HCT116 (cell line): ENCODE data around the gene B3GNT4. TPM values are rescaled to one million over a fixed set of nuclear protein-coding genes. Genes with fewer than 3 reads are reported as not detected.

ENCODE experiments used
- ATAC-seq: fragments of 200-7000 bp; cut with Tn5 transposase; 2 replicates; pipeline ENCODE4 v1.9.1; 2020; ENCODE audit warnings: mild to moderate bottlenecking, moderate library complexity
- BruUV-seq: library from RNA; stranded (reverse); fragments of 400-500 nt; replicated peaks from 2 replicates; lab custom pipeline; 2021; lab: Mats Ljungman, UMichigan
- CTCF ChIA-PET: fragments of 300-600 bp; sonication (Branson Sonifier 250); formaldehyde crosslinking; loops from one replicate; lab custom pipeline; 2021; ENCODE audit warnings: antibody characterized with exemption; lab: Charles Lee
- POLR2A ChIA-PET: fragments of 300-600, 350-600 bp; sonication (Branson Sonifier 250); formaldehyde crosslinking; loops from one replicate; lab custom pipeline; 2021; ENCODE audit warnings: antibody characterized with exemption; lab: Charles Lee
- RAD21 ChIA-PET, 2 experiments: fragments of 300-600 bp; sonication (Branson Sonifier 250); formaldehyde crosslinking; loops; one replicate each; lab custom pipeline; 2023; ENCODE audit warnings: low total read pairs in 2 of 2; ENCODE audit not compliant: uncharacterized antibody in 2 of 2, unreplicated experiment in 2 of 2, low non-redundant PET in 1 of 2; lab: Charles Lee
- DNase-seq: peaks from one replicate; pipeline ENCODE4 v3.0.0-alpha.2; 2010; ENCODE audit warnings: low read depth, low spot score
- H2AFZ ChIP-seq: fragments of 200-600 bp; shearing (Covaris generic), sonication (generic); 2 replicates; pipeline ENCODE4 v1.6.1; 2017; ENCODE audit warnings: low read depth, mixed run types, mixed read lengths, antibody characterized with exemption, low read length; ENCODE audit not compliant: poor library complexity, severe bottlenecking
- H3K27ac ChIP-seq: 2 replicates; pipeline ENCODE4 v1.5.1; 2012; ENCODE audit warnings: low read depth, low read length
- H3K27me3 ChIP-seq: fragments of 200-600 bp; sonication (generic); 2 replicates; pipeline ENCODE4 v1.6.1; 2016; ENCODE audit warnings: mixed run types, low read length, mixed read lengths; ENCODE audit not compliant: insufficient read depth
- H3K36me3 ChIP-seq, 2 experiments: fragments of 200-500 bp in 1 of 2; fragments of 200-600 bp in 1 of 2; sonication (Bioruptor generic) in 1 of 2; sonication (generic) in 1 of 2; 2 replicates each; pipeline versions ENCODE4 v1.5.1 to v1.6.1; 2014 to 2016; ENCODE audit warnings: low read length in 2 of 2, inconsistent platforms in 1 of 2, mixed read lengths in 1 of 2, mixed run types in 1 of 2; ENCODE audit not compliant: insufficient read depth in 2 of 2, control insufficient read depth in 1 of 2
- H3K4me1 ChIP-seq, 2 experiments: fragments of 200-600 bp in 1 of 2; sonication (generic) in 1 of 2; 2 replicates each; pipeline versions ENCODE4 v1.5.1 to v1.6.1; 2012 to 2017; ENCODE audit warnings: low read length in 2 of 2, inconsistent platforms in 1 of 2, mild to moderate bottlenecking in 1 of 2, mixed read lengths in 1 of 2, mixed run types in 1 of 2, moderate library complexity in 1 of 2; ENCODE audit not compliant: insufficient read depth in 2 of 2, control insufficient read depth in 1 of 2
- H3K4me2 ChIP-seq: fragments of 200-600 bp; sonication (generic); 2 replicates; pipeline ENCODE4 v1.6.1; 2017; ENCODE audit warnings: mixed run types, low read length, mixed read lengths
- H3K4me3 ChIP-seq, 2 experiments: fragments of 200-600 bp in 1 of 2; sonication (generic) in 1 of 2; replicated peaks in 1 of 2; 2 replicates each; pipeline ENCODE4 v1.5.1; 2011 to 2016; ENCODE audit warnings: low read length in 2 of 2, control low read depth in 1 of 2, low read depth in 1 of 2, mild to moderate bottlenecking in 1 of 2, mixed read lengths in 1 of 2, mixed run types in 1 of 2
- H3K79me2 ChIP-seq: fragments of 200-600 bp; sonication (generic); 2 replicates; pipeline ENCODE4 v1.6.1; 2017; ENCODE audit warnings: mild to moderate bottlenecking, mixed run types, low read length, moderate library complexity, mixed read lengths; ENCODE audit not compliant: insufficient read depth
- H3K9ac ChIP-seq: fragments of 200-600 bp; sonication (generic); 2 replicates; pipeline ENCODE4 v1.6.1; 2016; ENCODE audit warnings: low read length, mixed read lengths
- H3K9me2 ChIP-seq: fragments of 200-600 bp; sonication (generic), shearing (Covaris generic); 2 replicates; pipeline ENCODE4 v1.6.1; 2017; ENCODE audit warnings: mixed run types, mild to moderate bottlenecking, moderate library complexity; ENCODE audit not compliant: insufficient read depth
- H3K9me3 ChIP-seq, 2 experiments: fragments of 200-500 bp in 1 of 2; fragments of 200-600 bp in 1 of 2; sonication (Bioruptor generic) in 1 of 2; sonication (generic) in 1 of 2; 2 replicates each; pipeline ENCODE4 v1.6.1; 2014 to 2017; ENCODE audit warnings: low read length in 2 of 2, mixed read lengths in 2 of 2, inconsistent platforms in 1 of 2, low read depth in 1 of 2, mild to moderate bottlenecking in 1 of 2, mixed run types in 1 of 2, moderate library complexity in 1 of 2; ENCODE audit not compliant: control insufficient read depth in 1 of 2, insufficient read depth in 1 of 2
- H4K20me1 ChIP-seq: fragments of 200-600 bp; sonication (generic), shearing (Covaris generic); 2 replicates; pipeline ENCODE4 v1.6.1; 2017; ENCODE audit warnings: mixed run types, mild to moderate bottlenecking, moderate library complexity; ENCODE audit not compliant: insufficient read depth
- EGR1 ChIP-seq: IDR thresholded peaks from 2 replicates; pipeline ENCODE4 v1.6.1; 2012; ENCODE audit warnings: low read depth
- ELF1 ChIP-seq: IDR thresholded peaks from 2 replicates; pipeline ENCODE4 v1.6.1; 2012; ENCODE audit warnings: low read depth, borderline replicate concordance
- EZH2 ChIP-seq: fragments of 200-600 bp; sonication (generic); IDR thresholded peaks from 2 replicates; pipeline ENCODE4 v1.6.1; 2017; ENCODE audit warnings: antibody characterized with exemption, mixed run types
- EZH2phosphoT487 ChIP-seq: fragments of 200-600 bp; IDR thresholded peaks from 2 replicates; pipeline ENCODE4 v1.6.1; 2018; ENCODE audit warnings: antibody characterized with exemption, borderline replicate concordance
- JUND ChIP-seq: IDR thresholded peaks from 2 replicates; pipeline ENCODE4 v1.6.1; 2012
- POLR2A ChIP-seq: IDR thresholded peaks from 2 replicates; pipeline ENCODE4 v1.7.0; 2011; ENCODE audit warnings: borderline replicate concordance; ENCODE audit not compliant: insufficient read depth, insufficient read length; ENCODE audit errors: extremely low read depth
- POLR2AphosphoS5 ChIP-seq: IDR thresholded peaks from 2 replicates; pipeline ENCODE4 v1.6.1; 2011; ENCODE audit warnings: mild to moderate bottlenecking, low read depth, low read length, moderate library complexity
- RAD21 ChIP-seq: IDR thresholded peaks from 2 replicates; pipeline ENCODE4 v1.6.1; 2012; ENCODE audit warnings: low read depth, mild to moderate bottlenecking
- SP1 ChIP-seq: IDR thresholded peaks from 2 replicates; pipeline ENCODE4 v1.6.1; 2012; ENCODE audit warnings: low read depth
- SRF ChIP-seq: IDR thresholded peaks from 2 replicates; pipeline ENCODE4 v1.6.1; 2012; ENCODE audit warnings: low read depth
- TCF7L2 ChIP-seq: IDR thresholded peaks from 2 replicates; pipeline ENCODE4 v1.7.0; 2011; ENCODE audit warnings: borderline replicate concordance, inconsistent platforms; ENCODE audit not compliant: insufficient read depth, insufficient read length; ENCODE audit errors: extremely low read depth
- YY1 ChIP-seq: IDR thresholded peaks from 2 replicates; pipeline ENCODE4 v1.6.1; 2011; ENCODE audit warnings: low read length, low read depth, moderate library complexity, mild to moderate bottlenecking; ENCODE audit not compliant: insufficient replicate concordance; ENCODE audit errors: extremely low read depth
- ZFX ChIP-seq: fragments of 450-650 bp; IDR thresholded peaks from 2 replicates; pipeline ENCODE4 v1.6.1; 2017
- ZNF274 ChIP-seq: fragments of 200-500 bp; sonication (Bioruptor generic); IDR thresholded peaks from 2 replicates; pipeline ENCODE4 v1.6.1; 2014; ENCODE audit warnings: mild to moderate bottlenecking, low read depth, low read length, inconsistent platforms
- intact Hi-C: fragments of 100-400 bp; cut with micrococcal nuclease; formaldehyde crosslinking; loops from 2 replicates; pipeline ENCODE4 v1.10.0; 2022
- total RNA-seq: library from RNA; stranded (reverse); gene quantifications from one replicate; pipeline ENCODE4 v1.2.1, GENCODE V29; 2021; ENCODE audit not compliant: unreplicated experiment
- TF ChIP-seq, protein P1 (sequence below): IDR thresholded peaks from 2 replicates; pipeline ENCODE4 v1.6.1; 2011; ENCODE audit warnings: mild to moderate bottlenecking, low read length, moderate library complexity; ENCODE audit not compliant: insufficient replicate concordance; ENCODE audit errors: extremely low read depth
- TF ChIP-seq, protein P2 (sequence below): IDR thresholded peaks from 2 replicates; pipeline ENCODE4 v1.6.1; 2012; ENCODE audit warnings: low read depth
- TF ChIP-seq, protein P3 (sequence below): IDR thresholded peaks from 2 replicates; pipeline ENCODE4 v1.6.1; 2012

The B3GNT4 gene
- total RNA-seq, 1 experiment from 2014 or later: 7.1 TPM

DNA sequence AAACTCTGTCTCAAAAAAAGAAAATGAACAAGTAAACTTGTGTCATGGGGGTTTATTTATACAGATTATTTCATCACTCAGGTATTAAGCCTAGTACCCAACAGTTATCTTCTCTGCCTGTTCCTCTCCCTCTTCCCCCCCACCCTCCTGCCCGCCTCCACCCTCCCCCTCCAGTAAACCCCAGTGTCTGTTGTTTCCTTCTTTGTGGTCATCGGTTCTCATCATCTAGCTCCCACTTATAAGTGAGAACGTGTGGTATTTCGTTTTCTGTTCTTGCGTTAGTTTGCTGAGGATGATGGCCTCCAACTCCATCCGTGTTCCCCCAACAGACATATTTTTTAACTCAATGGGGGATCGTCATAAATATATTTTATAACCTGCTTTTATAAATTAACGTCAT is 41.8 kb upstream of the B3GNT4 start (continued):
- no peak for TF ChIP-seq YY1
- no peak for TF ChIP-seq EZH2
- TF ChIP-seq ZNF274: no peak
- TF ChIP-seq POLR2AphosphoS5: no peak

DNA sequence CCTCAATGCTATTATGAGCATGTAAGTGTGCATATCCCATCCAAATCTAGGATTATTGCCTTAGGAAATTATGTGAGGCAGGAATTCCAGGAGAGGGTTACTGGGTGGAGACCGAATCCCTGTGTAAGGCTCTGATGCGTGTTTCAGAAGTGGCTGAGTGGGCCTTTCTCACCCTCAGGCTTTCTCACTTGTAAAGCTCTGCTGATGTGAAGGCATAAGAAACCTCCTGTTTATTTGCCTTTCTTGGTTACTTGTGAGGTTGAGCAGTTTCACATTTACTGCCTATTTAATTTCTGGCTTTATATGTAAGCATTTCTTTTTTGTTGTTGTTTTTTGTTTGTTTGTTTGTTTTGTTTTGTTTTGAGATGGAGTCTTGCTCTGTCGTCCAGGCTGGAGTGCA is 40.5 kb upstream of the B3GNT4 start:
- no peak overlapping the region for H3K4me3 ChIP-seq
- TF ChIP-seq POLR2AphosphoS5 (no peak), ELF1 (no peak), RAD21 (no peak), EZH2 (no peak), ZFX (no peak), POLR2A (no peak), SRF (no peak), JUND (no peak), EZH2phosphoT487 (no peak), SP1 (no peak), EGR1 (no peak), TCF7L2 (no peak)
- TF ChIP-seq, protein P1, sequence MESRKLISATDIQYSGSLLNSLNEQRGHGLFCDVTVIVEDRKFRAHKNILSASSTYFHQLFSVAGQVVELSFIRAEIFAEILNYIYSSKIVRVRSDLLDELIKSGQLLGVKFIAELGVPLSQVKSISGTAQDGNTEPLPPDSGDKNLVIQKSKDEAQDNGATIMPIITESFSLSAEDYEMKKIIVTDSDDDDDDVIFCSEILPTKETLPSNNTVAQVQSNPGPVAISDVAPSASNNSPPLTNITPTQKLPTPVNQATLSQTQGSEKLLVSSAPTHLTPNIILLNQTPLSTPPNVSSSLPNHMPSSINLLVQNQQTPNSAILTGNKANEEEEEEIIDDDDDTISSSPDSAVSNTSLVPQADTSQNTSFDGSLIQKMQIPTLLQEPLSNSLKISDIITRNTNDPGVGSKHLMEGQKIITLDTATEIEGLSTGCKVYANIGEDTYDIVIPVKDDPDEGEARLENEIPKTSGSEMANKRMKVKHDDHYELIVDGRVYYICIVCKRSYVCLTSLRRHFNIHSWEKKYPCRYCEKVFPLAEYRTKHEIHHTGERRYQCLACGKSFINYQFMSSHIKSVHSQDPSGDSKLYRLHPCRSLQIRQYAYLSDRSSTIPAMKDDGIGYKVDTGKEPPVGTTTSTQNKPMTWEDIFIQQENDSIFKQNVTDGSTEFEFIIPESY: no peak
- TF ChIP-seq, protein P2, sequence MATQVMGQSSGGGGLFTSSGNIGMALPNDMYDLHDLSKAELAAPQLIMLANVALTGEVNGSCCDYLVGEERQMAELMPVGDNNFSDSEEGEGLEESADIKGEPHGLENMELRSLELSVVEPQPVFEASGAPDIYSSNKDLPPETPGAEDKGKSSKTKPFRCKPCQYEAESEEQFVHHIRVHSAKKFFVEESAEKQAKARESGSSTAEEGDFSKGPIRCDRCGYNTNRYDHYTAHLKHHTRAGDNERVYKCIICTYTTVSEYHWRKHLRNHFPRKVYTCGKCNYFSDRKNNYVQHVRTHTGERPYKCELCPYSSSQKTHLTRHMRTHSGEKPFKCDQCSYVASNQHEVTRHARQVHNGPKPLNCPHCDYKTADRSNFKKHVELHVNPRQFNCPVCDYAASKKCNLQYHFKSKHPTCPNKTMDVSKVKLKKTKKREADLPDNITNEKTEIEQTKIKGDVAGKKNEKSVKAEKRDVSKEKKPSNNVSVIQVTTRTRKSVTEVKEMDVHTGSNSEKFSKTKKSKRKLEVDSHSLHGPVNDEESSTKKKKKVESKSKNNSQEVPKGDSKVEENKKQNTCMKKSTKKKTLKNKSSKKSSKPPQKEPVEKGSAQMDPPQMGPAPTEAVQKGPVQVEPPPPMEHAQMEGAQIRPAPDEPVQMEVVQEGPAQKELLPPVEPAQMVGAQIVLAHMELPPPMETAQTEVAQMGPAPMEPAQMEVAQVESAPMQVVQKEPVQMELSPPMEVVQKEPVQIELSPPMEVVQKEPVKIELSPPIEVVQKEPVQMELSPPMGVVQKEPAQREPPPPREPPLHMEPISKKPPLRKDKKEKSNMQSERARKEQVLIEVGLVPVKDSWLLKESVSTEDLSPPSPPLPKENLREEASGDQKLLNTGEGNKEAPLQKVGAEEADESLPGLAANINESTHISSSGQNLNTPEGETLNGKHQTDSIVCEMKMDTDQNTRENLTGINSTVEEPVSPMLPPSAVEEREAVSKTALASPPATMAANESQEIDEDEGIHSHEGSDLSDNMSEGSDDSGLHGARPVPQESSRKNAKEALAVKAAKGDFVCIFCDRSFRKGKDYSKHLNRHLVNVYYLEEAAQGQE: no peak
- TF ChIP-seq, protein P3, sequence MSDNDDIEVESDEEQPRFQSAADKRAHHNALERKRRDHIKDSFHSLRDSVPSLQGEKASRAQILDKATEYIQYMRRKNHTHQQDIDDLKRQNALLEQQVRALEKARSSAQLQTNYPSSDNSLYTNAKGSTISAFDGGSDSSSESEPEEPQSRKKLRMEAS: no peak
- TF ChIP-seq, all 23 proteins: peak for 0
- ChIA-PET RAD21 (no interaction called here), CTCF (no interaction called here), POLR2A (no interaction called here)
- Histone ChIP-seq H3K79me2 (no peaks in the 10 kb centered on the region), H3K27me3 (no peaks in the 10 kb centered on the region; the same call in 1 of the 2 replicates), H3K36me3 (no peaks in the 10 kb centered on the region), H3K9me3 (no peaks in the 10 kb centered on the region), H4K20me1 (no peaks in the 10 kb centered on the region), H2AFZ (no peak overlapping the region), H3K9ac (no peak overlapping the region), H3K4me2 (no peak overlapping the region), H3K4me1 (no peaks in the 10 kb centered on the region), H3K27ac (no peak overlapping the region), H3K9me2 (no peaks in the 10 kb centered on the region)
- no peak for DNase-seq
- no TSS peak for BruUV-seq
- intact Hi-C loops: no loop called here
- ATAC-seq: no peak
